GM23338 (cell line): ENCODE data around the gene MEGF9.

Source experiments
- CREB1 ChIP-seq: fragments of 250-450 bp; sonication (Bioruptor Pico); IDR thresholded peaks from 2 replicates; pipeline ENCODE4 v1.5.0; 2020; ENCODE audit warnings: low read depth, mild to moderate bottlenecking, moderate library complexity
- CTCF ChIP-seq, 2 experiments: fragments of 200-600 bp in 1 of 2; sonication (generic) in 1 of 2; conservative IDR thresholded peaks; 2 replicates each; pipeline versions ENCODE4 v1.5.1 to v1.6.1; 2016 to 2017; ENCODE audit warnings: antibody characterized with exemption in 2 of 2, low read depth in 2 of 2, mild to moderate bottlenecking in 2 of 2, moderate library complexity in 1 of 2
- EZH2 ChIP-seq: fragments of 200-600 bp; sonication (generic); IDR thresholded peaks from one replicate; pipeline ENCODE4 v1.8.0; 2017; ENCODE audit warnings: antibody characterized with exemption, mild to moderate bottlenecking, low read depth; ENCODE audit not compliant: unreplicated experiment
- EZH2phosphoT487 ChIP-seq: fragments of 200-600 bp; sonication (generic); IDR thresholded peaks from one replicate; pipeline ENCODE4 v1.8.1; 2018; ENCODE audit warnings: antibody characterized with exemption; ENCODE audit not compliant: unreplicated experiment
- STAT1 ChIP-seq: IDR thresholded peaks from one replicate; pipeline ENCODE4 v1.6.1; 2016; ENCODE audit warnings: antibody characterized with exemption; ENCODE audit not compliant: unreplicated experiment

DNA sequence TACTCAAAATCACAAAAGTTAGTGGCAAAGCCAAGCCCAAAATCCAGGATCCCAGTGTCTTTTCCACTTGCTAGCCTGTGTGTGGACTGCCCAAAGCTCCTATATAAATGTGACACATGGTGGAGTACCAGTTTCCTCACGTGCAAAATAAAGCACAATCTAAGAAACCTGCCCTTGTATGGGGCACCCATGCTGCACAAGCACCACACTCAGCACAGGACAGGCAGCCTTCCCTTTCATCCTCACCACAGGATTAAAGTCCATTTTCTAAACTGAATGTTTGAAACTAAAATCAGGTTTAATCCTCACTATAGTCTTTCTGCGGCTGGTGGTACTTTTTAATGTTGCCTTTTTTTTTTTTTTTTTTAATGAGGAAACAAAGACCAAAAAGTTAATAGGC lies 139.8 kb downstream of the MEGF9 start:
- no peak for TF ChIP-seq EZH2
- TF ChIP-seq EZH2phosphoT487: no peak
- no peak for TF ChIP-seq CTCF (conservative IDR thresholded peaks at IDR 0.05; ENCODE audit: low read depth in 2 of 2)
- no peak for TF ChIP-seq CREB1 (CRISPR knock-in tag)
- TF ChIP-seq STAT1: no peak
